ENCODE measurements around the gene DUSP7.
A peak's percentile ranks its signal among the peaks of the same experiment; 100 is the strongest.

The DUSP7 gene

GRCh38 chr3:52056521-52056967 lies at the start of gene DUSP7:
TSS of gene DUSP7 (minus strand) at chr3:52056571. CDS start at chr3:52056366, 205 bp downstream.
- DNase-seq = peak; percentile 51 to 65

- no peak for DNase-seq
Measured at GRCh38 chr3:52104684-52105640, 48.6 kb upstream of the DUSP7 start.

GRCh38 chr3:52102934-52103333 lies 46.6 kb upstream of the DUSP7 start:
- DNase-seq = no peak

GRCh38 chr3:52099001-52099401 lies 42.6 kb upstream of the DUSP7 start:
- DNase-seq = no peak

- no peak for DNase-seq
Measured at GRCh38 chr3:52097851-52098507, 41.6 kb upstream of the DUSP7 start.

- DNase-seq = no peak
Measured at GRCh38 chr3:52095990-52096775, 39.8 kb upstream of the DUSP7 start.

- no peak for DNase-seq
Measured at GRCh38 chr3:52094571-52095485, 38.5 kb upstream of the DUSP7 start.

- no peak for DNase-seq
Measured at GRCh38 chr3:52093756-52094545, 37.6 kb upstream of the DUSP7 start.

- DNase-seq = no peak
Measured at GRCh38 chr3:52092891-52093290, 36.5 kb upstream of the DUSP7 start.

GRCh38 chr3:52092271-52092660 lies 35.9 kb upstream of the DUSP7 start:
- DNase-seq = no peak

GRCh38 chr3:52091586-52092270 lies 35.4 kb upstream of the DUSP7 start:
- no peak for DNase-seq

GRCh38 chr3:52090933-52091468 lies 34.6 kb upstream of the DUSP7 start:
- no peak for DNase-seq

GRCh38 chr3:52090131-52090932 lies 34.0 kb upstream of the DUSP7 start:
- DNase-seq = peak; percentile 23 to 56

GRCh38 chr3:52089691-52090090 lies 33.3 kb upstream of the DUSP7 start:
- no peak for DNase-seq

GRCh38 chr3:52088445-52089367 lies 32.3 kb upstream of the DUSP7 start:
- DNase-seq = peak in 1 of 2 experiments; percentile 26

- no peak for DNase-seq
Measured at GRCh38 chr3:52087731-52088130, 31.4 kb upstream of the DUSP7 start.

- DNase-seq = peak; percentile 76 to 84
Measured at GRCh38 chr3:52086976-52087663, 30.7 kb upstream of the DUSP7 start.

GRCh38 chr3:52086461-52086860 lies 30.1 kb upstream of the DUSP7 start:
- no peak for DNase-seq

Measured in Kasumi-1 (cell line).